Kidney (tissue), 14 donors: ENCODE results near the gene FXYD1. TPM values are rescaled to one million over a fixed set of nuclear protein-coding genes. Genes with fewer than 3 reads are reported as not detected.

Source experiments
- DNase-seq, 5 donors: peaks; one replicate each; pipeline ENCODE4 v3.0.0-alpha.2; 2013 to 2020
- FAIRE-seq: peaks from 2 replicates; lab custom pipeline; 2012; peaks lifted over from hg19 to GRCh38; lab: Jason Lieb, UNC
- H3K27ac ChIP-seq, 2 donors: one replicate each; pipeline ENCODE4 v1.7.0; 2013; ENCODE audit warnings: low read depth in 2 of 2, low read length in 2 of 2, inconsistent platforms in 1 of 2
- H3K27me3 ChIP-seq: one replicate; pipeline ENCODE4 v1.7.1; 2013; ENCODE audit warnings: low read length, inconsistent platforms; ENCODE audit not compliant: control insufficient read depth, insufficient read depth
- H3K36me3 ChIP-seq, 3 donors: one replicate each; pipeline versions ENCODE4 v1.7.0 to v1.7.1; 2013; ENCODE audit warnings: low read length in 3 of 3, control low read depth in 1 of 3, inconsistent platforms in 1 of 3; ENCODE audit not compliant: insufficient read depth in 3 of 3, control insufficient read depth in 2 of 3
- H3K4me1 ChIP-seq, 3 donors: one replicate each; pipeline versions ENCODE4 v1.7.0 to v1.7.1; 2013; ENCODE audit warnings: low read length in 3 of 3, inconsistent platforms in 1 of 3, low read depth in 1 of 3; ENCODE audit not compliant: control insufficient read depth in 2 of 3, insufficient read depth in 2 of 3
- H3K4me3 ChIP-seq, 3 donors: one replicate each; pipeline versions ENCODE4 v1.7.0 to v1.8.1; 2013; ENCODE audit warnings: low read length in 3 of 3, control low read depth in 1 of 3, inconsistent platforms in 1 of 3
- H3K9ac ChIP-seq, 3 donors: one replicate each; pipeline versions ENCODE4 v1.7.0 to v1.7.1; 2013; ENCODE audit warnings: low read length in 3 of 3, control low read depth in 1 of 3, inconsistent platforms in 1 of 3
- H3K9me3 ChIP-seq, 3 donors: one replicate each; pipeline versions ENCODE4 v1.7.0 to v1.7.1; 2013; ENCODE audit warnings: low read length in 3 of 3, control low read depth in 1 of 3, inconsistent platforms in 1 of 3; ENCODE audit not compliant: control insufficient read depth in 2 of 3, insufficient read depth in 1 of 3
- CTCF ChIP-seq: IDR thresholded peaks from 3 replicates; pipeline ENCODE4 v1.5.1; 2012; ENCODE audit warnings: mild to moderate bottlenecking, moderate library complexity, borderline replicate concordance; ENCODE audit not compliant: insufficient read depth; ENCODE audit errors: extremely low read depth
- intact Hi-C: fragments of 100-400 bp; cut with DNase I; formaldehyde crosslinking; loops from one replicate; pipeline ENCODE4 v1.11.1; 2022
- polyA plus RNA-seq: library from polyadenylated mRNA; stranded (reverse); fragments of 350-450 nt; fragmentation: Illumina TruSeq; extraction: RNeasy Lipid Tissue Mini Kit (QIAGEN cat#74804); gene quantifications from one replicate; pipeline ENCODE4 v1.2.3, GENCODE V29; 2014; ENCODE audit warnings: low read depth, low replicate concordance; ENCODE audit not compliant: insufficient read depth
- total RNA-seq: library from RNA; stranded (reverse); fragmentation: NEBNext Ultra II Directional; extraction: Animal tissue kit (Norgen Biotek cat#: 25700); gene quantifications from one replicate; pipeline ENCODE4 v1.2.1, GENCODE V29; 2021
- donor health status: control.
- donor health status: control.
- donor health status: control.
- donor health status: control.
- donor health status: control.
- donor health status: DM: yes; HTN: yes; CAD: no.
- donor health status: Normal renal cell carcinoma (clear cell type).

Gene FXYD1
- total and polyA plus RNA-seq, 2 donors from 2014 or later = 31.8 to 39.0 TPM

DNA sequence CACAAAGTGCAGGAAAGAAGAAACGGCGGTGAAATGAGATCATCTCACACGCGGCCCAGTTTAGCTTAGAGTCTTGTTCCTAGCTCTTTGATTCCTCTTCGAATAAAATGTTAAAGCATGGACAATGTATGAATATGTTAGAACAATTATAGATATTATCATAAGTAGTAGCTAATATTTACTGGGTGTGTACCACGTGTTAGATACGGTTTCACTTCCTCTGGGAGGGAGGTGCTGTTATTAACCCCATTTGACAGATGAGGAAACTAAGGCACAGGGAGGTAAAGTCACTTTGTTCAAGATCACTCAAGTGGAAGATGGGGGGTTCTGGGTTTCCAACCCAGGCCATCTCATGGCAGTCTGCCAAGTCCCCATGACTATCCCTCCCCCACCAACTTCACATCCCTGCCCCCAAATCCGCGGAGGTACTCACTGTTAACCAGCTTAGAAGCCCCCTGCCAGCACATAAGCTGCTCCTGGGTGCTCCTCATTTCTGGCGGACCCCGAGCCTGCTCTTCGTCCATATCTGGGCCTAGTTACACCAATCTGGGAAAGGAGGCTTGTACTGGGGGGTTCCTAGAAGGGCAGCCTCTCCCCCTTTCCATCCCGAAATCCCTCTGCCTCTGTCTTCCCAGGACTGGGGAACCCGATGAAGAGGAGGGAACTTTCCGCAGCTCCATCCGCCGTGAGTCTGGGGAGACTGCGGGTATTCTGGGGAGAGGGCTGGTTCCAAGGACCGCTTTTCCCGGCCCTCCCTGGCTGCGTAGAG lies 3.4 kb downstream of the FXYD1 start:
- Histone ChIP-seq H3K27me3 (peaks cover 4% of the 10 kb centered on the region), H3K9ac (no peak overlapping the region), H3K4me3 (no peak overlapping the region), H3K27ac (no peak overlapping the region), H3K36me3 (no peaks in the 10 kb centered on the region), H3K4me1 (peaks cover 0 to 13% (median 2%) of the 10 kb centered on the region in 3 donors), H3K9me3 (no peaks in the 10 kb centered on the region)
- DNase-seq = peak in 1 of 5 donors; percentile 82
- intact Hi-C loops = no loop called here
- no peak for FAIRE-seq
- TF ChIP-seq CTCF = no peak

DNA sequence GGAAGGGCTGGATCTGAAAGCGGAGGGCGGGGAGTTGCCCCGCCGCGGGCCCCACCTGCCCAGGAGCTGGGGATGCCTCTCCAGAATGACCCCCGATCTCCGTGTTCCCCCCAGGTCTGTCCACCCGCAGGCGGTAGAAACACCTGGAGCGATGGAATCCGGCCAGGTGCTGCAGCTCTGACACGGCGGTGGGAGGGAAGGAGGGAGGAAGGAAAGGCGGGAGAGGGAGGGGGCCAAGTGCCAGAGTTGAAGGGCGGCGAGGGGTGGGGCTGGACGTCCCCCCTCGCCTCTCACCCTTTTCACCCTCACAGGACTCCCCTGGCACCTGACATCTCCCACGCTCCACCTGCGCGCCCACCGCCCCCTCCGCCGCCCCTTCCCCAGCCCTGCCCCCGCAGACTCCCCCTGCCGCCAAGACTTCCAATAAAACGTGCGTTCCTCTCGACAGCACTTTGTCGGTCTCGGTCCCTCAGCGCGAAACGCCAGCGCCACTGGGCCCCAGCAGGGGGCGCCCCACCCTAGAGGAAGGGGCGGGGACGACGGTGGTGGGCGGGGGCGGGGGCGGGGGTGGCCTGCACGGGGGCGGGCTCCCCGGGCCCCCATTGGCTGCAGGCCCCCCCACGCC lies 4.1 kb downstream of the FXYD1 start:
- Histone ChIP-seq H3K4me3 (no peak overlapping the region), H3K27me3 (peaks cover 4% of the 10 kb centered on the region), H3K27ac (no peak overlapping the region), H3K36me3 (no peaks in the 10 kb centered on the region), H3K4me1 (peaks cover 0 to 10% (median 2%) of the 10 kb centered on the region in 3 donors), H3K9me3 (no peaks in the 10 kb centered on the region), H3K9ac (no peak overlapping the region)
- no peak for FAIRE-seq
- DNase-seq = peak; percentile 78 to 90 (median 84)
- intact Hi-C loops = no loop called here
- TF ChIP-seq CTCF = peak; percentile 19

DNA sequence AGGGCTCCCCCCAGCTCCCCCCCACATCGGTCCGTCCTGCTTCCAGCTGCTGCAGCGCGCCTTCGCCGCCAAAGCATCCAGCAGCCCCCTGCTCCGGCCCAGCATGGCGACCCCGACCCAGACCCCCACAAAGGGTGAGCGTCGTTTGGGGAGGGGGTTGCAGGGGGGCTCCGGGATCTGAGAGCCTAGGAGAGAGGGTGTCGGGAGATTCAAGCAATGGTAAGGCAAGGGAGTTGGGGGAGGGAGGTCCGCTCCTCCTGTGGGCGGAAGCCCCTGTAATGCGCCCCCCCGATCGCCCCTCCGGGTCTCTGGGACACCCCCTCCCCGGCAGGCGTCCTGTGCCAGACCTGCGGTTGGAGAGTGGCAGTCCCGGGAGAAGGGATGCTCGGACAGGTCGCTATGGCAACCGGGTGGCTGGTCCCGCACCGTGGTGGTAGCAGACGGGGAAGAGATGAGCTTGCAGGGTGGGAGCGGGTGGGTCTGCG lies 4.6 kb downstream of the FXYD1 start, which contains the start of gene FXYD7:
Gene FXYD7 (plus strand): TSS at position 25 of the 485 bp plus-strand sequence. CDS start 79 bp downstream, at position 104.
- no peaks in the 10 kb centered on the region for H3K36me3 ChIP-seq
- peaks cover 0 to 10% (median 2%) of the 10 kb centered on the region in 3 donors for H3K4me1 ChIP-seq
- DNase-seq = peak in 2 of 5 donors; percentile 83 to 88
- H3K27me3 ChIP-seq = peaks cover 4% of the 10 kb centered on the region
- intact Hi-C loops = no loop called here
- no peak within 1 kb of the TSS for H3K9ac ChIP-seq
- TF ChIP-seq CTCF = no peak
- H3K27ac ChIP-seq = no peak within 1 kb of the TSS
- no peaks in the 10 kb centered on the region for H3K9me3 ChIP-seq
- no peak within 1 kb of the TSS for H3K4me3 ChIP-seq
- no peak for FAIRE-seq
